GM06990 (cell line): ENCODE data around the gene PHACTR3.

Experiments
- DNase-seq: peaks from one replicate; pipeline ENCODE4 v3.0.0-alpha.2; 2011; ENCODE audit not compliant: insufficient read length; ENCODE audit errors: extremely low read depth
- H3K27me3 ChIP-seq: replicated peaks from 2 replicates; pipeline ENCODE4 v1.6.0; 2011; ENCODE audit warnings: low read length; ENCODE audit not compliant: control insufficient read depth, insufficient read depth
- H3K36me3 ChIP-seq: 2 replicates; pipeline ENCODE4 v1.5.1; 2011; ENCODE audit warnings: low read length; ENCODE audit not compliant: control insufficient read depth, insufficient read depth
- H3K4me3 ChIP-seq: replicated peaks from 2 replicates; pipeline ENCODE4 v1.5.1; 2011; ENCODE audit warnings: low read depth, mild to moderate bottlenecking, control low read depth, low read length
- CTCF ChIP-seq: IDR thresholded peaks from 2 replicates; pipeline ENCODE4 v1.5.1; 2011; ENCODE audit warnings: low read length, control low read depth, mild to moderate bottlenecking, inconsistent platforms; ENCODE audit not compliant: insufficient read depth, poor library complexity, severe bottlenecking

The PHACTR3 gene

GRCh38 chr20:59605601-59606364, 1.4 kb downstream of the PHACTR3 start:
- DNase-seq = no peak
- no peak overlapping the region for H3K4me3 ChIP-seq
- H3K36me3 ChIP-seq = no peaks in the 10 kb centered on the region
- H3K27me3 ChIP-seq = no peaks in the 10 kb centered on the region; the same call in none of the 2 replicates
- TF ChIP-seq CTCF = no peak

DNA sequence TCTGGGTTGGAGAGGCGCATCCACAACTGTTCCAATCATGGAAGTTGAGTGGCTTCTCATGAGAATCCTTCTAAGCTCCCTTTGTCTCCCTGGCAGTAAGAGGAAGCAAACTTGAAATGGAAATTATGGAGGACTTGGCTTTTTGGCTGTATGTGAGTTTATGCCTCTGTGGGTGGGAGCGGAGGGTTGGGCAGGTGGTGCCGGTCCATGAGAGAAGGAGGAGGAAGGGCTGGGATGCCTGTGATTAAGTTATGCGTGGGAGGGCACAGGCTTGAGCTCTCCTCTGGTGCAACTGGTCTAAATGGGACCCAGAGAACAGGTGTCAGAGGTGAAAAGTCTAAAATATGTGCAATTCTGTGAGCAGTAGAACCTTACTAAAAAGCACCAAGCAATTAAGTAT, 2.2 kb downstream of the PHACTR3 start:
- DNase-seq = no peak
- TF ChIP-seq CTCF = no peak
- H3K27me3 ChIP-seq = no peaks in the 10 kb centered on the region; the same call in none of the 2 replicates

DNA sequence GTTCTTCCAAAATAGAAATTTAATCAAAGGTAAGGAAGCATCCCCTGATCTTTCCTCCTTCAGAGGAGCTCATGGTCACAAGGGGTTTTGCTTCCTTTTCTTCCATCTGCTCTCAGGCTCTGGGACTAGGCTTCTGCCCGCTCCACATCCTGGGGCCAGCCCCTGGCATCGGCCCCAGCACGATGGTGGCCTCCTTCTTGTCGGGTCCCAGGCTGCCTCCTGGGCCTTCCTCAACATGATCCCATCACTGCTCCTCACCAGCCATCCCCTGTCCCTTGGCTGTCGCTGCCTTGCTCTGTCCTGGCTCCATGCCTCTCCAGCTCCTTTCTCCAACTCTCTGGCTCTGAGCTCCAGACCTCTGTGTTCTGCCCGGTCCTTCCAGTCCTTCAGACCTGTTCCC, 4.1 kb downstream of the PHACTR3 start:
- no peak for DNase-seq
- no peaks in the 10 kb centered on the region; the same call in none of the 2 replicates for H3K27me3 ChIP-seq
- no peak overlapping the region for H3K4me3 ChIP-seq
- H3K36me3 ChIP-seq = no peaks in the 10 kb centered on the region
- no peak for TF ChIP-seq CTCF

More for the DNA sequence above, 2.2 kb downstream of the PHACTR3 start:
- Histone ChIP-seq H3K36me3 (no peaks in the 10 kb centered on the region), H3K4me3 (no peak overlapping the region)

GRCh38 chr20:59608871-59609270, 4.5 kb downstream of the PHACTR3 start:
- TF ChIP-seq CTCF = no peak
- H3K36me3 ChIP-seq = no peaks in the 10 kb centered on the region
- H3K27me3 ChIP-seq = no peaks in the 10 kb centered on the region; the same call in none of the 2 replicates
- no peak overlapping the region for H3K4me3 ChIP-seq
- DNase-seq = no peak

DNA sequence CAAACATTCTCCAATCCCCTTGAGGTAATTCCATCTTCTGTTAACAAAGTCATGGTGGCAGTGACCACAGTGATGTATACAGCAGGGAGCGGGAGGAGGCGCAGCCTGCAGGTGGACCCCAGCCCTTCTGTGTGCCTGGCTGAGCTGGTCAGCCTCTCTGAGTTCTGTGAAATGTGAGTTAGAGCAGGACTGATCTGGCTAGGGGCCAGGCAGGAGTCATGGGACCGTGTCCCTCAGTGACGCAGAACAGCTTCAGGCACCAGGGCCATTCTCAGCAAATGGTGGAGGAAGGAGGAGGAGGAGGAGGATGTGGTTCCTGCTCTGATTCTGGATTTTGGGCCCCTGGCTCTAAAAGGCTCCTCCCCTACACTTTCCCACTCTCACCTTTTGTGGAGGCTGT, 6.9 kb downstream of the PHACTR3 start:
- Histone ChIP-seq H3K27me3 (no peaks in the 10 kb centered on the region; the same call in 1 of the 2 replicates), H3K4me3 (no peak overlapping the region), H3K36me3 (no peaks in the 10 kb centered on the region)
- no peak for DNase-seq
- no peak for TF ChIP-seq CTCF

DNA sequence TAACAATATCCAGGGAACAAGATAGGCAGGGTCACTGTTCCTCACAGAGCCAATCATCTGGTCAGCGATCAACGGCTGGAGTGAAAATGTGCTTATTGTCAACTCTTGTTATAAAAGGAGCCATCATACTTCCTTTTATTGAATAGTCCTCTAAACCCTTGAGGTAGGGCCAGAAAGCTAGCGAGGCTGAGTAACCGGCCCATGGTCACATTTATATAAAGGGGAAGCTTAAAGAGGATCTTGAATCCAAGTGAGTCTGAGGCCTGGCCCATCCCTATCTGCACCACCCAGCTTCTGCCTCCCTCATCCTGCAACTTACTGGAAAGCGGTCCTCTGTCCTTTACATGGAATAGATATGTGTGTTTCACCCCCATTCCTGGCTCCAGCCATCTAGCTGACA, 9.5 kb downstream of the PHACTR3 start:
- TF ChIP-seq CTCF = no peak

More for the DNA sequence above, 9.5 kb downstream of the PHACTR3 start:
- no peaks in the 10 kb centered on the region; the same call in none of the 2 replicates for H3K27me3 ChIP-seq
- H3K36me3 ChIP-seq = no peaks in the 10 kb centered on the region
- no peak for DNase-seq
- H3K4me3 ChIP-seq = no peak overlapping the region
